ENCODE measurements around the gene TSC22D2. TPM values are rescaled to one million over a fixed set of nuclear protein-coding genes. Genes with fewer than 3 reads are reported as not detected.

TSC22D2 gene
- total RNA-seq, 1 donor from 2014 or later = 68.7 TPM

GRCh38 chr3:150446470-150446977 lies 38.4 kb downstream of the TSC22D2 start:
- Mint-ChIP-seq H3K36me3 (peaks cover 24% of the 10 kb centered on the region), H3K4me3 (no peak overlapping the region), H3K9me3 (no peaks in the 10 kb centered on the region), H3K27ac (peak overlapping the region; percentile 83), H3K4me1 (peaks cover 28% of the 10 kb centered on the region), H3K27me3 (ENCODE audit: low read depth) (no peaks in the 10 kb centered on the region)
- DNase-seq (ENCODE audit: low spot score in 2 of 2, unreplicated experiment in 2 of 2) = no peak
- no peak for TF ChIP-seq CTCF (IDR thresholded peaks at IDR 0.05; ENCODE audit: unreplicated experiment)

- Mint-ChIP-seq H3K4me1 (peaks cover 25% of the 10 kb centered on the region), H3K27me3 (ENCODE audit: low read depth) (no peaks in the 10 kb centered on the region), H3K9me3 (no peaks in the 10 kb centered on the region), H3K27ac (peak overlapping the region; percentile 74), H3K36me3 (peaks cover 18% of the 10 kb centered on the region), H3K4me3 (no peak overlapping the region)
- TF ChIP-seq CTCF (IDR thresholded peaks at IDR 0.05; ENCODE audit: unreplicated experiment) = no peak
- DNase-seq (ENCODE audit: low spot score in 2 of 2, unreplicated experiment in 2 of 2) = no peak
These were observed 39.0 kb downstream of the TSC22D2 start for GRCh38 chr3:150447084-150447483.

GRCh38 chr3:150447631-150448465 lies 39.8 kb downstream of the TSC22D2 start:
- Mint-ChIP-seq H3K4me3 (no peak overlapping the region), H3K27ac (peak overlapping the region; percentile 74), H3K4me1 (peaks cover 25% of the 10 kb centered on the region), H3K27me3 (ENCODE audit: low read depth) (no peaks in the 10 kb centered on the region), H3K9me3 (no peaks in the 10 kb centered on the region), H3K36me3 (peaks cover 12% of the 10 kb centered on the region)
- no peak for TF ChIP-seq CTCF (IDR thresholded peaks at IDR 0.05; ENCODE audit: unreplicated experiment)
- DNase-seq (ENCODE audit: low spot score in 2 of 2, unreplicated experiment in 2 of 2) = no peak

- TF ChIP-seq CTCF (IDR thresholded peaks at IDR 0.05; ENCODE audit: unreplicated experiment) = no peak
- peaks cover 3% of the 10 kb centered on the region for H3K36me3 Mint-ChIP-seq
- no peak for DNase-seq (ENCODE audit: low spot score in 2 of 2, unreplicated experiment in 2 of 2)
- no peaks in the 10 kb centered on the region for H3K27me3 Mint-ChIP-seq (ENCODE audit: low read depth)
- H3K4me3 Mint-ChIP-seq = no peak overlapping the region
- H3K4me1 Mint-ChIP-seq = peaks cover 25% of the 10 kb centered on the region
- H3K27ac Mint-ChIP-seq = no peak overlapping the region
- H3K9me3 Mint-ChIP-seq = no peaks in the 10 kb centered on the region
These were observed 41.1 kb downstream of the TSC22D2 start for GRCh38 chr3:150449169-150449721.

- Mint-ChIP-seq H3K4me1 (peaks cover 27% of the 10 kb centered on the region), H3K9me3 (no peaks in the 10 kb centered on the region), H3K36me3 (peaks cover 2% of the 10 kb centered on the region), H3K4me3 (no peak overlapping the region), H3K27me3 (ENCODE audit: low read depth) (no peaks in the 10 kb centered on the region), H3K27ac (peak overlapping the region; percentile 45)
- TF ChIP-seq CTCF (IDR thresholded peaks at IDR 0.05; ENCODE audit: unreplicated experiment) = no peak
- no peak for DNase-seq (ENCODE audit: low spot score in 2 of 2, unreplicated experiment in 2 of 2)
These were observed 42.8 kb downstream of the TSC22D2 start for GRCh38 chr3:150450916-150451315.
